Measurements from ENCODE around the gene CALR. TPM values are rescaled to one million over a fixed set of nuclear protein-coding genes. Genes with fewer than 3 reads are reported as not detected.
"Not testable (repeated sequence)": the region's sequence is repeated elsewhere in the genome, so short reads cannot be mapped to it uniquely, and the experiment has no call there.

Gene CALR
- polyA plus RNA-seq (785 to 1,497 TPM (median 899 TPM) in 3 replicates), polyA minus RNA-seq (878 to 1,487 TPM (median 945 TPM) in 3 replicates)
- 690 TPM for polyA plus RNA-seq (2011; ENCODE audit: low read depth)
- polyA plus RNA-seq (2011; cell fraction: cytosol; rRNA removed), result 541 and 590 TPM in 2 replicates
- polyA plus RNA-seq (2011; cell fraction: nucleus; rRNA removed), result 847 and 916 TPM in 2 replicates
- 591 and 1,352 TPM in 2 replicates for polyA plus RNA-seq (2012; ENCODE audit: low replicate concordance)
- polyA minus RNA-seq (2011; cell fraction: cytosol; rRNA and poly(A)+ RNA removed), result 831 TPM
- polyA minus RNA-seq (2011; cell fraction: nucleus; rRNA and poly(A)+ RNA removed), result 464 and 627 TPM in 2 replicates

DNA sequence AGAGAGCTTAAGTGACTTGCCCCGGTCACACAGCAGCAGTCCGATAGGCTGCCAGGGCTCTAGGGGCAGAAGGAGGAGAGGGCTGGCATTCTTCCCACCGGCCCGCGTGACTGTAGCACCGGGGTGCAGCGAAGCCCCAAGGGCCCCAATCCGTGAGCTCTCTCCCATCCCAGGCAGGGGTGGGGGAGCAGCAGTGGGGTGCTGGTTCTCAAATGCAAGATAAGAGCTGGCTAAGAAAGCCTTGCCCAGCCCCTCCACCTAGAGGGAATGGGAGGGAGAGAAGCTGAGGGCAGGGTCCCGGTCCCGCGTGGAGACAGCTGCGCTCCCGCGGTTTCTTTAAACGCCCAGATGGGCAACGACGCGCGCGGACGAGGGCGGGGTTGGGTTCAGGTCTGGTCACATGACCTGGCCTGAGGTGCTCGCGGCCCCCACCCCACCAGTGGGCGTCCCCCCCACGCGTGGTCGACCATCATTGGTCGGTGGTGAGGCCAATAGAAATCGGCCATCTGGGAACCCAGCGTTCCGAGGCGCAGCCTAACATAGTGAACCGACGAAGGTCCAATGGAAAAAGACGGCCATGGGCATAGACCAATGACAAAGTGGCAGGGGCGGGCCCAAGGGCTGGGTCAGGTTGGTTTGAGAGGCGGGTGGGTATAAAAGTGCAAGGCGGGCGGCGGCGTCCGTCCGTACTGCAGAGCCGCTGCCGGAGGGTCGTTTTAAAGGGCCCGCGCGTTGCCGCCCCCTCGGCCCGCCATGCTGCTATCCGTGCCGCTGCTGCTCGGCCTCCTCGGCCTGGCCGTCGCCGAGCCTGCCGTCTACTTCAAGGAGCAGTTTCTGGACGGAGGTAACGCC lies at the start of gene CALR:
Gene CALR, plus strand, starts transcription at position 683 of the 852 bp plus-strand sequence. Its CDS starts 71 bp downstream, at position 754.
- Histone ChIP-seq H3K4me1 (ENCODE audit: control insufficient read depth, extremely low read depth, insufficient read depth, low read length) (peaks cover 23% of the 10 kb centered on the region), H3K4me3 (ENCODE audit: control insufficient read depth in 2 of 3, extremely low read depth in 1 of 3, insufficient read depth in 2 of 3, low read depth in 1 of 3, low read length in 3 of 3) (peak within 1 kb of the TSS; percentile 79 to 99 (median 95)), H3K79me2 (ENCODE audit: control insufficient read depth, insufficient read depth, low read length) (peaks cover 44% of the 10 kb centered on the region), H3K4me2 (ENCODE audit: control insufficient read depth, extremely low read depth, insufficient read depth, low read depth, low read length) (peak within 1 kb of the TSS; percentile 83), H3K27me3 (ENCODE audit: control insufficient read depth, extremely low read depth, insufficient read depth, low read length) (no peaks in the 10 kb centered on the region), H4K20me1 (ENCODE audit: control insufficient read depth, extremely low read depth, insufficient read depth, low read length) (peaks cover 19% of the 10 kb centered on the region), H2AFZ (ENCODE audit: control insufficient read depth, low read length) (peak within 1 kb of the TSS; percentile 68), H3K36me3 (ENCODE audit: control insufficient read depth in 2 of 2, extremely low read depth in 1 of 2, insufficient read depth in 2 of 2, low read length in 2 of 2) (peaks cover 22 to 31% of the 10 kb centered on the region in 2 experiments), H3K27ac (ENCODE audit: control insufficient read depth, insufficient read depth, low read length) (peak within 1 kb of the TSS; percentile 81), H3K9me1 (ENCODE audit: control insufficient read depth, extremely low read depth, insufficient read depth, low read length) (peaks cover 2% of the 10 kb centered on the region), H3K9ac (ENCODE audit: control insufficient read depth, extremely low read depth, insufficient read depth, low read length) (peak within 1 kb of the TSS; percentile 95), H3K9me3 (ENCODE audit: control insufficient read depth, low read depth, low read length) (no peaks in the 10 kb centered on the region)
- DNase-seq (ENCODE audit: low read depth, low spot score) (peak; percentile 97), FAIRE-seq (peak; percentile 5)
- dilution Hi-C loops (cut with MboI; ENCODE audit: extremely low pct_ligation_motif_present, low sequenced_read_pairs), result no loop called here
- TF ChIP-seq EZH2 (IDR thresholded peaks at IDR 0.05; ENCODE audit: low read length), result no peak
- TF ChIP-seq, protein P1, sequence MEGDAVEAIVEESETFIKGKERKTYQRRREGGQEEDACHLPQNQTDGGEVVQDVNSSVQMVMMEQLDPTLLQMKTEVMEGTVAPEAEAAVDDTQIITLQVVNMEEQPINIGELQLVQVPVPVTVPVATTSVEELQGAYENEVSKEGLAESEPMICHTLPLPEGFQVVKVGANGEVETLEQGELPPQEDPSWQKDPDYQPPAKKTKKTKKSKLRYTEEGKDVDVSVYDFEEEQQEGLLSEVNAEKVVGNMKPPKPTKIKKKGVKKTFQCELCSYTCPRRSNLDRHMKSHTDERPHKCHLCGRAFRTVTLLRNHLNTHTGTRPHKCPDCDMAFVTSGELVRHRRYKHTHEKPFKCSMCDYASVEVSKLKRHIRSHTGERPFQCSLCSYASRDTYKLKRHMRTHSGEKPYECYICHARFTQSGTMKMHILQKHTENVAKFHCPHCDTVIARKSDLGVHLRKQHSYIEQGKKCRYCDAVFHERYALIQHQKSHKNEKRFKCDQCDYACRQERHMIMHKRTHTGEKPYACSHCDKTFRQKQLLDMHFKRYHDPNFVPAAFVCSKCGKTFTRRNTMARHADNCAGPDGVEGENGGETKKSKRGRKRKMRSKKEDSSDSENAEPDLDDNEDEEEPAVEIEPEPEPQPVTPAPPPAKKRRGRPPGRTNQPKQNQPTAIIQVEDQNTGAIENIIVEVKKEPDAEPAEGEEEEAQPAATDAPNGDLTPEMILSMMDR (optimal IDR thresholded peaks at IDR 0.05 in 1 of 3, IDR thresholded peaks at IDR 0.05 in 1 of 3, conservative IDR thresholded peaks at IDR 0.05 in 1 of 3; ENCODE audit: extremely low read depth in 1 of 3, insufficient read depth in 2 of 3, low read length in 3 of 3), result no peak

DNA sequence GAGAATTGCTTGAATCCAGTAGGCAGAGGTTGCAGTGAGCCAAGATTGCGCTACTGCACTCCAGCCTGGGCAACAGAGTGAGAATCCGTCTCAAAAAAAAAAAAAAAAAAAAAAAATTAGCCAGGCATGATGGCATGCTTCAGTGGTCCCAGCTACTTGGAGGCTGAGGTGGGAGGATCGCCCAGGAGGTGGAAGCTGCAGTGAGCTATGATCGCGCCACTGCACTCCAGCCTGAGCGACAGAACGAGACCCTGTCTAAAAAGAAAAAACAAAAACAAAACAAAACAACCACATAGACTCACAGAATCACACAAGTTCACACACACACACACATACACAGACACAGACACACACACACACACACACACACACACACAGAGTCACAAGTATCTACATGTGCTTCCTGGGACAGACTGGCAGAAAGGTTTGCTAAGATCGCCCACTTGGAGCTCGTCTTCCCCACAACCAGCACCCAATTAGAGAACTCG lies 48.1 kb upstream of the CALR start:
- H3K9me3 ChIP-seq (ENCODE audit: control insufficient read depth, low read depth, low read length); dilution Hi-C loops (cut with MboI; ENCODE audit: extremely low pct_ligation_motif_present, low sequenced_read_pairs); H3K4me1 ChIP-seq (ENCODE audit: control insufficient read depth, extremely low read depth, insufficient read depth, low read length); FAIRE-seq; H3K9me1 ChIP-seq (ENCODE audit: control insufficient read depth, extremely low read depth, insufficient read depth, low read length); DNase-seq (ENCODE audit: low read depth, low spot score); H4K20me1 ChIP-seq (ENCODE audit: control insufficient read depth, extremely low read depth, insufficient read depth, low read length); H3K9ac ChIP-seq (ENCODE audit: control insufficient read depth, extremely low read depth, insufficient read depth, low read length); H3K27ac ChIP-seq (ENCODE audit: control insufficient read depth, insufficient read depth, low read length); H3K27me3 ChIP-seq (ENCODE audit: control insufficient read depth, extremely low read depth, insufficient read depth, low read length): not testable (repeated sequence)
- Histone ChIP-seq H2AFZ (ENCODE audit: control insufficient read depth, low read length) (peak overlapping the region; percentile 16), H3K36me3 (ENCODE audit: control insufficient read depth in 2 of 2, extremely low read depth in 1 of 2, insufficient read depth in 2 of 2, low read length in 2 of 2) (peaks cover 1 to 15% of the 10 kb centered on the region in 2 experiments), H3K4me2 (ENCODE audit: control insufficient read depth, extremely low read depth, insufficient read depth, low read depth, low read length) (peak overlapping the region; percentile 69), H3K79me2 (ENCODE audit: control insufficient read depth, insufficient read depth, low read length) (peaks cover 10% of the 10 kb centered on the region), H3K4me3 (ENCODE audit: control insufficient read depth in 2 of 3, extremely low read depth in 1 of 3, insufficient read depth in 2 of 3, low read depth in 1 of 3, low read length in 3 of 3) (peak overlapping the region in 1 of 3 experiments; percentile 40)

Data from keratinocyte (primary cell).